K562 (cell line): Measurements from ENCODE around the gene CLPSL2. TPM values are rescaled to one million over a fixed set of nuclear protein-coding genes. Genes with fewer than 3 reads are reported as not detected.
A peak's percentile ranks its signal among the peaks of the same experiment; 100 is the strongest.

ENCODE experiments used
- ATF2 ChIP-seq: sonication (generic); formaldehyde crosslinking; IDR thresholded peaks from 2 replicates; pipeline ENCODE4 v1.8.1; 2022; ENCODE audit warnings: missing genetic modification reagents
- COPS2 ChIP-seq: fragments of 450-650 bp; conservative IDR thresholded peaks from 2 replicates; pipeline ENCODE4 v1.6.1; 2016; ENCODE audit warnings: mild to moderate bottlenecking, moderate library complexity
- CREB1 ChIP-seq, 2 experiments: sonication (generic) in 1 of 2; formaldehyde crosslinking in 1 of 2; IDR thresholded peaks; 2 replicates each; pipeline versions ENCODE4 v1.6.1 to v1.8.0; 2012 to 2022; ENCODE audit warnings: inconsistent platforms in 1 of 2, mild to moderate bottlenecking in 1 of 2, missing genetic modification reagents in 1 of 2, moderate library complexity in 1 of 2
- CREB3 ChIP-seq: fragments of 450-650 bp; conservative IDR thresholded peaks from 2 replicates; pipeline ENCODE4 v1.6.1; 2016; ENCODE audit warnings: missing genetic modification characterization, low read depth, mild to moderate bottlenecking, missing compliant biosample characterization, moderate library complexity
- E2F8 ChIP-seq: fragments of 450-650 bp; IDR thresholded peaks from 2 replicates; pipeline ENCODE4 v1.7.1; 2018; ENCODE audit warnings: mild to moderate bottlenecking, low read depth; ENCODE audit not compliant: partially characterized antibody
- EGR1 ChIP-seq: fragments of 450-650 bp; conservative IDR thresholded peaks from 2 replicates; pipeline ENCODE4 v1.6.1; 2017; ENCODE audit warnings: mild to moderate bottlenecking
- HES1 ChIP-seq: fragments of 450-650 bp; IDR thresholded peaks from 2 replicates; pipeline ENCODE4 v1.6.1; 2016; ENCODE audit warnings: low read depth, mild to moderate bottlenecking, moderate library complexity
- ILK ChIP-seq: fragments of 450-650 bp; IDR thresholded peaks from 2 replicates; pipeline ENCODE4 v1.6.1; 2016; ENCODE audit warnings: missing genetic modification characterization, low read depth, mild to moderate bottlenecking, missing compliant biosample characterization, moderate library complexity, borderline replicate concordance
- KLF10 ChIP-seq: fragments of 250-450 bp; sonication (Bioruptor Pico); IDR thresholded peaks from 2 replicates; pipeline ENCODE4 v1.6.1; 2021; ENCODE audit warnings: matching md5 sums
- MCM2 ChIP-seq: fragments of 450-650 bp; IDR thresholded peaks from 2 replicates; pipeline ENCODE4 v1.6.1; 2017; ENCODE audit warnings: low read depth, mild to moderate bottlenecking
- MCM5 ChIP-seq: fragments of 450-650 bp; IDR thresholded peaks from 2 replicates; pipeline ENCODE4 v1.6.1; 2016; ENCODE audit warnings: low read depth
- MED1 ChIP-seq: sonication (generic); formaldehyde crosslinking; IDR thresholded peaks from 2 replicates; pipeline ENCODE4 v1.8.1; 2023; ENCODE audit warnings: missing genetic modification reagents, borderline replicate concordance
- POLR2A ChIP-seq: fragments of 450-650 bp; conservative IDR thresholded peaks from 2 replicates; pipeline ENCODE4 v1.6.1; 2016
- RNF219 ChIP-seq: fragments of 250-450 bp; sonication (Bioruptor Pico); IDR thresholded peaks from 2 replicates; pipeline ENCODE4 v1.5.0; 2022; ENCODE audit warnings: mild to moderate bottlenecking
- SMAD3 ChIP-seq: fragments of 450-650 bp; formaldehyde crosslinking; conservative IDR thresholded peaks from 2 replicates; pipeline ENCODE4 v1.4.0; 2020; ENCODE audit warnings: mild to moderate bottlenecking
- ZBTB2 ChIP-seq: fragments of 450-650 bp; IDR thresholded peaks from 2 replicates; pipeline ENCODE4 v1.6.1; 2016; ENCODE audit warnings: antibody characterized with exemption
- ZFP30 ChIP-seq: fragments of 250-450 bp; sonication (Bioruptor Pico); IDR thresholded peaks from 2 replicates; pipeline ENCODE4 v1.8.0; 2022; ENCODE audit warnings: moderate library complexity, mild to moderate bottlenecking, inconsistent platforms, borderline replicate concordance
- ZNF224 ChIP-seq: sonication (generic); formaldehyde crosslinking; IDR thresholded peaks from 2 replicates; pipeline ENCODE4 v1.8.0; 2022; ENCODE audit warnings: mild to moderate bottlenecking, missing genetic modification reagents
- ZNF347 ChIP-seq: fragments of 450-650 bp; formaldehyde crosslinking; IDR thresholded peaks from 2 replicates; pipeline ENCODE4 v1.4.0; 2020; ENCODE audit warnings: low read depth, mild to moderate bottlenecking, moderate library complexity
- polyA plus RNA-seq, 8 experiments: library from polyadenylated mRNA; depleted of rRNA in 4 of 8; stranded (reverse) in 5 of 8; unstranded in 3 of 8; fragments of >200 nt; fragmentation: Nextera tagmentation in 2 of 8; fragmentation: Illumina TruSeq in 1 of 8; extraction: Ambion mirVana in 2 of 8; extraction: Trizol in 1 of 8; gene quantifications; 2 replicates each; pipeline versions ENCODE4 v1.2.1 to v1.2.3, GENCODE V29; 2011 to 2014; ENCODE audit warnings: inconsistent platforms in 1 of 8, missing spikeins in 1 of 8
- total RNA-seq, 7 experiments: library from RNA; depleted of rRNA in 6 of 7; stranded (reverse); fragments of >200 nt in 6 of 7; fragmentation: Illumina TruSeq in 2 of 7; extraction: Trizol in 2 of 7; gene quantifications; 2 replicates each; pipeline versions ENCODE4 v1.2.1 to v1.2.3, GENCODE V29; 2011 to 2021; ENCODE audit warnings: low replicate concordance in 1 of 7

The CLPSL2 gene
- total and polyA plus RNA-seq, 9 of the 15 experiments (the other 6 are each of a cell fraction or from before 2014, with no cell fraction given) = not detected

GRCh38 chr6:35727231-35727934, 49.0 kb upstream of the CLPSL2 start (continued):
- TF ChIP-seq KLF10 (CRISPR knock-in tag) (no peak), HES1 (no peak), MED1 (CRISPR knock-in tag) (no peak), MCM5 (no peak), MCM2 (no peak), COPS2 (no peak), ZFP30 (no peak), ZNF347 (CRISPR knock-in tag) (no peak), CREB3 (tag) (no peak), EGR1 (peak; percentile 52), ILK (tag) (no peak), ZNF224 (CRISPR knock-in tag) (no peak), POLR2A (no peak; the same call in 1 of the 2 replicates), RNF219 (CRISPR knock-in tag) (no peak), ZBTB2 (0 out of 2 replicates have a peak, but pooled peaks have one; percentile 10), E2F8 (no peak), SMAD3 (CRISPR knock-in tag) (no peak), ATF2 (CRISPR knock-in tag) (no peak), CREB1 (IDR thresholded peaks at IDR 0.05) (no peak), CREB1 (CRISPR knock-in tag; IDR thresholded peaks at IDR 0.05) (no peak)
